Glutamatergic neuron (in vitro differentiated cells): Measurements from ENCODE around the gene OR2A14. TPM values are rescaled to one million over a fixed set of nuclear protein-coding genes. Genes with fewer than 3 reads are reported as not detected.
A peak's percentile ranks its signal among the peaks of the same experiment; 100 is the strongest.
"Not testable (repeated sequence)": the region's sequence is repeated elsewhere in the genome, so short reads cannot be mapped to it uniquely, and the experiment has no call there.

Experiments used
- DNase-seq: peaks from one replicate; pipeline ENCODE4 v3.0.0; 2022
- H3K27ac Mint-ChIP-seq: one replicate; pipeline ENCODE4 v1.8.0; 2020; ENCODE audit warnings: mild to moderate bottlenecking, mixed read lengths, inconsistent platforms; ENCODE audit not compliant: unreplicated experiment
- H3K27me3 Mint-ChIP-seq: one replicate; pipeline ENCODE4 v1.8.0; 2020; ENCODE audit warnings: mild to moderate bottlenecking, moderate library complexity, mixed read lengths, inconsistent platforms; ENCODE audit not compliant: unreplicated experiment
- H3K36me3 Mint-ChIP-seq: one replicate; pipeline ENCODE4 v1.8.0; 2020; ENCODE audit warnings: mild to moderate bottlenecking, mixed read lengths, inconsistent platforms; ENCODE audit not compliant: unreplicated experiment
- H3K4me1 Mint-ChIP-seq: one replicate; pipeline ENCODE4 v1.8.0; 2020; ENCODE audit warnings: mild to moderate bottlenecking, low read depth, mixed read lengths, inconsistent platforms; ENCODE audit not compliant: unreplicated experiment
- H3K4me3 Mint-ChIP-seq: one replicate; pipeline ENCODE4 v1.8.0; 2020; ENCODE audit warnings: mild to moderate bottlenecking, mixed read lengths, inconsistent platforms; ENCODE audit not compliant: unreplicated experiment
- H3K9me3 Mint-ChIP-seq: one replicate; pipeline ENCODE4 v1.8.0; 2020; ENCODE audit warnings: mild to moderate bottlenecking, moderate library complexity, mixed read lengths, inconsistent platforms; ENCODE audit not compliant: unreplicated experiment
- CTCF ChIP-seq: fragments of 200-600 bp; sonication (generic); IDR thresholded peaks from one replicate; pipeline ENCODE4 v1.5.0; 2021; ENCODE audit not compliant: partially characterized antibody, unreplicated experiment
- total RNA-seq: library from RNA; stranded (reverse); fragmentation: NEBNext Ultra II Directional; extraction: Animal tissue kit (Norgen Biotek cat#: 25700); gene quantifications from one replicate; pipeline ENCODE4 v1.2.1, GENCODE V29; 2021; ENCODE audit not compliant: unreplicated experiment

The OR2A14 gene
- total RNA-seq, 1 donor from 2014 or later = not detected

GRCh38 chr7:144164784-144165183 is 41.8 kb downstream of the OR2A14 start:
- Mint-ChIP-seq H3K36me3 (no peaks in the 10 kb centered on the region), H3K9me3 (peaks cover 2% of the 10 kb centered on the region), H3K4me1 (no peaks in the 10 kb centered on the region), H3K27me3 (no peaks in the 10 kb centered on the region), H3K4me3 (no peak overlapping the region), H3K27ac (no peak overlapping the region)
- no peak for DNase-seq
- no peak for TF ChIP-seq CTCF

- H3K4me3 Mint-ChIP-seq, H3K27me3 Mint-ChIP-seq, DNase-seq, H3K4me1 Mint-ChIP-seq, H3K27ac Mint-ChIP-seq, H3K9me3 Mint-ChIP-seq, H3K36me3 Mint-ChIP-seq: not testable (repeated sequence)
These were observed 48.8 kb downstream of the OR2A14 start for GRCh38 chr7:144171594-144172350.

GRCh38 chr7:144174613-144175012 is 51.6 kb downstream of the OR2A14 start:
- peaks cover 2% of the 10 kb centered on the region for H3K27me3 Mint-ChIP-seq
- no peak overlapping the region for H3K4me3 Mint-ChIP-seq
- no peaks in the 10 kb centered on the region for H3K9me3 Mint-ChIP-seq
- no peak for DNase-seq
- no peak for TF ChIP-seq CTCF
- no peaks in the 10 kb centered on the region for H3K4me1 Mint-ChIP-seq
- peaks cover 5% of the 10 kb centered on the region for H3K36me3 Mint-ChIP-seq
- H3K27ac Mint-ChIP-seq = no peak overlapping the region

- not testable (repeated sequence) for H3K36me3 Mint-ChIP-seq, H3K4me3 Mint-ChIP-seq, H3K4me1 Mint-ChIP-seq, H3K27ac Mint-ChIP-seq, H3K27me3 Mint-ChIP-seq, DNase-seq, H3K9me3 Mint-ChIP-seq
- peak; percentile 46 for TF ChIP-seq CTCF
These were observed 55.6 kb downstream of the OR2A14 start for GRCh38 chr7:144178380-144179164.

GRCh38 chr7:144179165-144179479 is 56.1 kb downstream of the OR2A14 start:
- H3K4me1 Mint-ChIP-seq, H3K9me3 Mint-ChIP-seq: not testable (repeated sequence)

More at GRCh38 chr7:144179165-144179479, 56.1 kb downstream of the OR2A14 start:
- H3K27ac Mint-ChIP-seq, H3K36me3 Mint-ChIP-seq, H3K27me3 Mint-ChIP-seq, H3K4me3 Mint-ChIP-seq, DNase-seq: not testable (repeated sequence)

Other genes with a start within 250 kb of the OR2A14 start
- 268 TPM for gene TCAF1, start 221.0 kb upstream of the OR2A14 start, total RNA-seq
- not detected for gene OR2F2, start 187.9 kb upstream of the OR2A14 start, total RNA-seq
- gene OR2F1, start 168.3 kb upstream of the OR2A14 start, total RNA-seq = not detected
- gene OR6B1, start 122.9 kb upstream of the OR2A14 start, total RNA-seq = not detected
- not detected for gene OR2A5, start 74.2 kb upstream of the OR2A14 start, total RNA-seq
- not detected for gene OR2A25, start 53.4 kb upstream of the OR2A14 start, total RNA-seq
- not detected for gene OR2A12, start 36.9 kb upstream of the OR2A14 start, total RNA-seq
- gene OR2A2, start 13.6 kb upstream of the OR2A14 start, total RNA-seq = not detected
- 0.17 TPM for gene CTAGE4, start 60.3 kb downstream of the OR2A14 start, total RNA-seq
- 0.69 TPM for gene ARHGEF35, start 72.7 kb downstream of the OR2A14 start, total RNA-seq
- gene OR2A42, start 116.4 kb downstream of the OR2A14 start, total RNA-seq = not detected
- 0.22 TPM for gene OR2A7, start 141.6 kb downstream of the OR2A14 start, total RNA-seq
- gene CTAGE8, start 146.1 kb downstream of the OR2A14 start, total RNA-seq = 0.54 TPM
- not detected for gene OR2A1, start 189.2 kb downstream of the OR2A14 start, total RNA-seq
- gene ARHGEF5, start 232.2 kb downstream of the OR2A14 start, total RNA-seq = 0.93 TPM